Mesenteric fat pad (tissue), 1 donor: ENCODE data around the gene VPS26C. TPM values are rescaled to one million over a fixed set of nuclear protein-coding genes. Genes with fewer than 3 reads are reported as not detected.

ENCODE experiments used
- DNase-seq: peaks from one replicate; pipeline ENCODE4 v3.0.0-alpha.2; 2020; ENCODE audit warnings: low spot score
- total RNA-seq: library from RNA; stranded (reverse); fragmentation: NEBNext Ultra II Directional; extraction: Animal tissue kit (Norgen Biotek cat#: 25700); gene quantifications from one replicate; pipeline ENCODE4 v1.2.1, GENCODE V29; 2021
- donor health status: DM: yes; HTN: yes; CAD: no.

Gene VPS26C
- total RNA-seq, 1 donor from 2014 or later: 48.5 TPM

GRCh38 chr21:37266515-37267221, 466 bp downstream of the VPS26C start:
- DNase-seq: no peak

GRCh38 chr21:37264808-37265207, 2.3 kb downstream of the VPS26C start:
- DNase-seq: no peak

DNA sequence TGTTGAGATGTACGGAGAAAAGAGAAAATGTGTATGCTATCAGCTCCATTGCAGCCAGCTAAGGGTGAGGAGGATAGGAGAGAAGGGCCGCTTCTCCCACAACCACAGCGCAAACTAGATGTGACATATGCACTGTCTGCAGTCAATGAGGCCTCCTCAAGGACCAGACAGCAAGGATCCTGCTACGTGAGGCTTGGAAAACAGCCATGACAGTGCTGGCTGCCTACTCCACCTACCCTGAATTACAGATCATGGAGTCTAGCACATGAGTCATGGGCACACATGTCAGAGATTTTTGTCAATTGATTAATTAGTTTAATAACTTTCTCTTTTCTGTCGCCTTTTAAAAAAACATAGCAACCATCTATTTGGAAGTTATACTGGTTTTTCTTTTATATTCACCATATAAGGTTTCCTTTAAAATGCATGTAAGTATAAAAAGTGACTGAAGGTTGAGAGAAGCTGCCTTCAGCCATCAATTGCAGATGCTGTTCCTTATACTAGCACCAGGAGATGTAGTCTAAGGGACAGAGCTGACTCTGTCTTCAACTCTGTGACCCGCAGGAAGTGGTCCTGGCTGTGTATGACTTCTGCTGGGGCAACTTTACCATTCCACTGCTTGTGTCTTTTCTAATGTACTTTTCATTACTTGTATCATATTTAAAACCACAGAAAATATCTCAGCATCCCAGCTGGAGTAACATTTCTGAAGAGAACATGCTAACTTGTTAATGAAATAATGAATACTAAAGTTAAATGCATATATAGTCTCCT, 3.1 kb downstream of the VPS26C start:
- no peak for DNase-seq

DNA sequence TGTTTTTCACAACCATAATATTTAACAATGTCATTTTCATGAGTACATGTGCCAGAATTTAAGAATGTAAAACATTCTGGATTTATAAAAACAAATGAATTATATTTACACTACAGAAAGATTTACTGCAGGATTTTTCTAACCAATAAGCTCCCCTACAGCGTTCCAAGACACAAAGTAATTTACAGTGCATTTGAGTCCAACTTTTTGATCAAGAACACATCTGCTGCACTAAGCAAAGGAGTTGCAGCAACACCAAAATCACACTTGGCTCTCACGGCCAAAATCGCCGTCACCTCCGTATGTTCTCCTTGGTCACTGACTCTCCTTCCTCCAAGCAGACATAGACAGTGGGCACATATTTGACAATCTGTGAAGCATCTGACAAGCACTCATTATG, 7.7 kb downstream of the VPS26C start:
- DNase-seq: no peak

GRCh38 chr21:37257967-37258877, 8.9 kb downstream of the VPS26C start:
- no peak for DNase-seq

GRCh38 chr21:37257511-37257966, 9.6 kb downstream of the VPS26C start:
- no peak for DNase-seq

DNA sequence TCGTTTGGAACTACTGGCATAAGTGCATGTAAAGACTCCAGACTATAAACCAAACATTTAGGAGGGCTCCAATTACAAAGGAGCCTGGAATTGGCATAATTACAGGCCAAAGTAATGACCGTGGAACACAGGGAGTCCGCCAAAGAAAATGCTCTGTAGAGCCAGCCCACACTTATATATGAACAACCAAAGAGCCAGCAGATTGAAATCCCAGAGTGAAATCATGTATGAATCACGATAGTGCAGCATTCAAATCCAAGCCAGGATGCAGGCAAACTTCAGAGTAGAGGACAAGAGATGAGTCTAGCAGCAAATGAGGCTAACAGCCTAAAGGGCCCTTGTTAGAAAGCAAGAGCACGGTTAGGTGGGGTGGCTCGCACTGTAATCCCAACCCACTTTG, 13.1 kb downstream of the VPS26C start:
- no peak for DNase-seq

- no peak for DNase-seq
Measured at GRCh38 chr21:37251294-37251634, 15.9 kb downstream of the VPS26C start.

- DNase-seq: no peak
Measured at GRCh38 chr21:37249112-37249904, 17.8 kb downstream of the VPS26C start.

GRCh38 chr21:37248298-37248697, 18.8 kb downstream of the VPS26C start:
- no peak for DNase-seq

- no peak for DNase-seq
Measured at GRCh38 chr21:37245151-37245550, 22.0 kb downstream of the VPS26C start.

- no peak for DNase-seq
Measured at GRCh38 chr21:37244501-37245095, 22.5 kb downstream of the VPS26C start.

DNA sequence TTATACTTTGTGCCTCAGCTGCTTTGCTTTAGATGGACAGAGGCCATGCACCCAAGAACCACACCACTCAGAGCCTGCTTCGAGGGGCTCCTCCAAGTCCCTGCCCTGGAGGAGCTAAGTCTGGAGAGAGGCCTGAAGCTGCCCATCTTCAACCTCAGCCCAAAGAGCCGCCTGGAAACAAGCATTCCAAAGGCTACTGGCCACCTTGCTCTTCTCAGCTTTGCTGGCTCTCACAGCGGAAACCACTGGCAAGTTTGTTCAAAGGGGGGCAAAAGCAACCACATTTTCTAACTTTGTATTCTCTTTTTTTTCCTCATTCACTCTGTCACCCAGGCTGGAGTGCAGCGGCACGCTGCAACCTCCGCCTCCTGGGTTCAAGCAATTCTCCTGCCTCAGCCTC, 23.2 kb downstream of the VPS26C start:
- no peak for DNase-seq

DNA sequence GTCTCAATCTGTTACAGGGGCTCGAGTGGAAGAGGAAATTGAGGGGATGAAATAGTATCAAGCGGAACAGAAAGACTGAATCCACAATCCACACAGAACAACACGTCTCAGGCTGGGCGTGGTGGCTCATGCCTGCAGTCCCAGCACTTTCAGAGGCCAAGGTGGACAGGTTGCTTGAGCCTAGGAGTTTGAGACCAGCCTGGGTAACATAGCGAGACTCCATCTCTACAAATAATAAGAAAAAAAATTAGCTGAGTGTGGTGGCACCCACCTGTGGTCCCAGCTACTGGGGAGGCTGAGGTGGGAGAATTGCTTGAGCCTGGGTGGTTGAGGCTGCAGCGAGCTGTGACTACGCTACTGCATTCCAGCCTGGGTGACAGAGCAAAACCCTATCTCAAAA, 25.7 kb downstream of the VPS26C start:
- DNase-seq: no peak

GRCh38 chr21:37240978-37241377, 26.2 kb downstream of the VPS26C start:
- no peak for DNase-seq

- no peak for DNase-seq
Measured at GRCh38 chr21:37237764-37238163, 29.4 kb downstream of the VPS26C start.

- no peak for DNase-seq
Measured at GRCh38 chr21:37237346-37237745, 29.8 kb downstream of the VPS26C start.

GRCh38 chr21:37233551-37234146, 33.5 kb downstream of the VPS26C start:
- DNase-seq: no peak

GRCh38 chr21:37232274-37233018, 34.7 kb downstream of the VPS26C start:
- DNase-seq: no peak
